Measurements from ENCODE around the gene CENPH. TPM values are rescaled to one million over a fixed set of nuclear protein-coding genes. Genes with fewer than 3 reads are reported as not detected.

CENPH gene
- total RNA-seq, 1 experiment from 2014 or later: 79.0 TPM

Other genes with a start within 250 kb of the CENPH start
- gene SLC30A5, start 95.6 kb upstream of the CENPH start, total RNA-seq (2021): 32.2 to 37.4 TPM (median 34.1 TPM) in 3 replicates
- gene CCNB1, start 22.4 kb upstream of the CENPH start, total RNA-seq (2021): 277 to 312 TPM (median 282 TPM) in 3 replicates
- 50.4 to 62.7 TPM (median 51.7 TPM) in 3 replicates for gene CDK7, start 45.3 kb downstream of the CENPH start, total RNA-seq (2021)
- gene CCDC125, start 143.2 kb downstream of the CENPH start, total RNA-seq (2021): 3.1 to 5.5 TPM (median 5.5 TPM) in 3 replicates
- 33.2 to 43.1 TPM (median 33.3 TPM) in 3 replicates for gene AK6, start 179.9 kb downstream of the CENPH start, total RNA-seq (2021)
- 73.7 to 76.6 TPM (median 76.1 TPM) in 3 replicates for gene TAF9, start 179.9 kb downstream of the CENPH start, total RNA-seq (2021)
- gene RAD17, start 180.2 kb downstream of the CENPH start, total RNA-seq (2021): 30.2 to 32.6 TPM (median 32.0 TPM) in 3 replicates
- 28.6 to 34.7 TPM (median 31.4 TPM) in 3 replicates for gene MARVELD2, start 225.5 kb downstream of the CENPH start, total RNA-seq (2021)

All from WTC11 (cell line).